Body of pancreas (tissue), 4 donors: ENCODE data around the gene OLFM4.

Experiments used
- CTCF ChIP-seq, 7 experiments: fragments of 450-650 bp in 4 of 7; fragments of 200-600 bp in 3 of 7; sonication (generic) in 3 of 7; IDR thresholded peaks; one replicate each; pipeline ENCODE4 v1.5.1; 2016 to 2019; ENCODE audit warnings: antibody characterized with exemption in 7 of 7
- POLR2A ChIP-seq, 3 donors: fragments of 450-650 bp; IDR thresholded peaks; one replicate each; pipeline ENCODE4 v1.6.1; 2016; ENCODE audit warnings: antibody characterized with exemption in 3 of 3, mild to moderate bottlenecking in 2 of 3

- TF ChIP-seq CTCF (IDR thresholded peaks at IDR 0.05) (no peak), POLR2A (IDR thresholded peaks at IDR 0.05) (no peak)
Measured at GRCh38 chr13:53092931-53093330, 64.3 kb downstream of the OLFM4 start.
